Progenitor cell of endocrine pancreas (in vitro differentiated cells): Measurements from ENCODE around the gene TTLL4. TPM values are rescaled to one million over a fixed set of nuclear protein-coding genes. Genes with fewer than 3 reads are reported as not detected.
A peak's percentile ranks its signal among the peaks of the same experiment; 100 is the strongest.

ENCODE experiments used
- DNase-seq: peaks from one replicate; pipeline ENCODE4 v3.0.0; 2021; ENCODE audit warnings: low spot score; ENCODE audit not compliant: unreplicated experiment
- H3K27ac Mint-ChIP-seq: 2 replicates; pipeline ENCODE4 v1.8.0; 2021; ENCODE audit warnings: mild to moderate bottlenecking, moderate library complexity, mixed read lengths
- H3K27me3 Mint-ChIP-seq: 2 replicates; pipeline ENCODE4 v1.8.0; 2021; ENCODE audit warnings: mixed read lengths
- H3K36me3 Mint-ChIP-seq: 2 replicates; pipeline ENCODE4 v1.8.0; 2022; ENCODE audit warnings: mixed read lengths; ENCODE audit not compliant: insufficient read depth
- H3K4me1 Mint-ChIP-seq: 2 replicates; pipeline ENCODE4 v1.8.0; 2021; ENCODE audit warnings: low read depth, mixed read lengths
- H3K4me3 Mint-ChIP-seq: 2 replicates; pipeline ENCODE4 v1.8.0; 2021; ENCODE audit warnings: low read depth, mild to moderate bottlenecking, moderate library complexity, mixed read lengths
- H3K9me3 Mint-ChIP-seq: 2 replicates; pipeline ENCODE4 v1.8.0; 2021; ENCODE audit warnings: low read depth, mixed read lengths
- total RNA-seq: library from RNA; stranded (reverse); gene quantifications from 2 replicates; pipeline ENCODE4 v1.2.1, GENCODE V29; 2021
- TF ChIP-seq, protein P1 (sequence below): fragments of 200-600 bp; sonication (generic); IDR thresholded peaks from one replicate; pipeline ENCODE4 v1.5.0; 2021; ENCODE audit warnings: antibody characterized with exemption, mild to moderate bottlenecking; ENCODE audit not compliant: unreplicated experiment

TTLL4 gene
- total RNA-seq, 1 donor from 2014 or later, result 93.4 TPM

DNA sequence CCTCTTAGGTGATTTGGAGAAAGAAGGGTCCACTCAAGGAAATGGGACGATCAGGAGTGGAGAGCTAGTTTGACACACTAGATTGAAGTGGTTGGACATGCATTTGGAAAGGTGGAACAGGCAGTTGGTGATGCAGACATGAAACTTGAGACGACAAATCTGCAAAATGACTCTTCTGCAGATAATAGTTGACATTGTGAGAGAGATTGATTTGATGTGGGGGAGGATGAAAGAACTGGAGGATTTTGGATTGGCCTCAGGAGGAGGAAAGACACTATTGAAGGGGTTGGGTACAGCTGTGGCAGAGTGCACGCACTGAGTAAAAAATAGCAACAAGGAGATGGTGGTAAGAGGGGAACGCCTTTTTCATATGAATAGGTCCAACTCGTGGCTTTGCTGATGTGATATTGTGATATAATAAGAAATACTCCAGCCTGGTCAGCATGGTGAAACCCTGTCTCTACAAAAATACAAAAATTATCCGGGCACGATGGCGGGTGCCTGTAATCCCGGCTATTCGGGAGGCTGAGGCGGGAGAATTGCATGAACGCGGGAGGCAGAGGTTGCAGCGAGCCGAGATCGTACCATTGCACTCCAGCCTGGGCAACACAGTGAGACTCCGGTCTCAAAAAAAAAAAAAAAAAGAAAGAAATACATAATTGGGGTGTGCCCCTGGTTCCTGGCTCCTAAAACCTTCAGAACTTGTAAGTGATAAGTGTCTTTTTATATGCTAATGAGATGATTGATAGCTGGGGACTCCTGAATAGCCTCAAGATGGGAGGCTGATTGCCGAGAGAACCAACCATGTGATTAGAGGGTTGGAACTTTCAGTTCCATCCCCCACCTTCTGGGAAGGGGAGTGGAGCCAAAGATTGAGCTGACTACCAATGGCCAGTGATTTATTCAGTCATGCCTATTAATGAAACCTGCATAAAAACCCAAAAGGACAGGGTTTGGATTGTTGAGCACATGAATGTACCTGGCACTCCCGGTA is 9.7 kb downstream of the TTLL4 start:
- Mint-ChIP-seq H3K4me1 (peaks cover 29% of the 10 kb centered on the region), H3K27ac (peak overlapping the region; percentile 5), H3K27me3 (no peaks in the 10 kb centered on the region), H3K4me3 (no peak overlapping the region), H3K9me3 (no peaks in the 10 kb centered on the region), H3K36me3 (peaks cover 12% of the 10 kb centered on the region)
- TF ChIP-seq, protein P1, sequence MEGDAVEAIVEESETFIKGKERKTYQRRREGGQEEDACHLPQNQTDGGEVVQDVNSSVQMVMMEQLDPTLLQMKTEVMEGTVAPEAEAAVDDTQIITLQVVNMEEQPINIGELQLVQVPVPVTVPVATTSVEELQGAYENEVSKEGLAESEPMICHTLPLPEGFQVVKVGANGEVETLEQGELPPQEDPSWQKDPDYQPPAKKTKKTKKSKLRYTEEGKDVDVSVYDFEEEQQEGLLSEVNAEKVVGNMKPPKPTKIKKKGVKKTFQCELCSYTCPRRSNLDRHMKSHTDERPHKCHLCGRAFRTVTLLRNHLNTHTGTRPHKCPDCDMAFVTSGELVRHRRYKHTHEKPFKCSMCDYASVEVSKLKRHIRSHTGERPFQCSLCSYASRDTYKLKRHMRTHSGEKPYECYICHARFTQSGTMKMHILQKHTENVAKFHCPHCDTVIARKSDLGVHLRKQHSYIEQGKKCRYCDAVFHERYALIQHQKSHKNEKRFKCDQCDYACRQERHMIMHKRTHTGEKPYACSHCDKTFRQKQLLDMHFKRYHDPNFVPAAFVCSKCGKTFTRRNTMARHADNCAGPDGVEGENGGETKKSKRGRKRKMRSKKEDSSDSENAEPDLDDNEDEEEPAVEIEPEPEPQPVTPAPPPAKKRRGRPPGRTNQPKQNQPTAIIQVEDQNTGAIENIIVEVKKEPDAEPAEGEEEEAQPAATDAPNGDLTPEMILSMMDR, result no peak
- DNase-seq, result no peak

DNA sequence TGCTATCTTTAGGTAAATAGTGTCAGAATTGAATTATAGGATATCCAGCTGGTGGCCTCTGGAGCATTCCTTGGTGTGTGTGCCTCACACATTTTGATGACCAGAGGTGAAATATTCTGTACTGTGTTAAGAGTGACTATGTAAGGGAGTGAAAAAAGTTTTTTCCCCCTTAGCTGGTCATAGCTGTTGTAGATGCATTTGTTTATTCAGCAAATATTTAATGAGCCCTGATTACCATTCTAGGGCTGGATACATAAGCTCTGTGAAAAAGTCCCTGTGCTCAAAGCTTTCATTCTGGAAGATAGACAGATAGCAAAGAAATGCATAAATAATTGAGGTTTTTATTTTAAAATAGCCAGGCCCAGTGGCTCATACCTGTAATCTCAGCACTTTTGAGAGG is 10.9 kb downstream of the TTLL4 start:
- H3K4me1 Mint-ChIP-seq, result peaks cover 29% of the 10 kb centered on the region
- peak overlapping the region; percentile 50 for H3K27ac Mint-ChIP-seq
- H3K4me3 Mint-ChIP-seq, result no peak overlapping the region
- H3K36me3 Mint-ChIP-seq, result peaks cover 18% of the 10 kb centered on the region
- DNase-seq, result no peak
- peaks cover 6% of the 10 kb centered on the region for H3K9me3 Mint-ChIP-seq
- TF ChIP-seq, protein P1, result no peak
- H3K27me3 Mint-ChIP-seq, result no peaks in the 10 kb centered on the region

DNA sequence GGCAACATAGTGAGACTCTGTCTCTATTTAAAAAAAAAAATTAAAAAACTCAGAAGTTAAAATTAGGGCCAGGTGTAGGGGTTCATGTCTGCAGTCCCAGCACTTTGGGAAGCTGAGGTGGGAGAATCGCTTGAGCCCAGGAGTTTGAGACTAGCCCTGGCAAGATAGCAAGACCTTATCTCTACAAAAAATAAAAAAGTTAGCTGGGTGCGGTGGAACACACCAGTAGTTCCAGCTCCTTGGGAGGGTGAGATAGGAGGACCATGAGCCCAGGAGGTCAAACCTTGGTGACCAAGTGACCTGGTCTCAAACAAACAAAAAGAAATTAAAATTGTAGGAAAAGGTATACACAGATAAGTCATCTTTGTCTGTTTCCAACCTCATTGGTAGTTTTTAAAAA is 11.3 kb downstream of the TTLL4 start:
- Mint-ChIP-seq H3K4me3 (no peak overlapping the region), H3K4me1 (peaks cover 29% of the 10 kb centered on the region), H3K27ac (peak overlapping the region; percentile 50), H3K27me3 (no peaks in the 10 kb centered on the region), H3K36me3 (peaks cover 18% of the 10 kb centered on the region), H3K9me3 (peaks cover 6% of the 10 kb centered on the region)
- TF ChIP-seq, protein P1, result no peak
- DNase-seq, result no peak

DNA sequence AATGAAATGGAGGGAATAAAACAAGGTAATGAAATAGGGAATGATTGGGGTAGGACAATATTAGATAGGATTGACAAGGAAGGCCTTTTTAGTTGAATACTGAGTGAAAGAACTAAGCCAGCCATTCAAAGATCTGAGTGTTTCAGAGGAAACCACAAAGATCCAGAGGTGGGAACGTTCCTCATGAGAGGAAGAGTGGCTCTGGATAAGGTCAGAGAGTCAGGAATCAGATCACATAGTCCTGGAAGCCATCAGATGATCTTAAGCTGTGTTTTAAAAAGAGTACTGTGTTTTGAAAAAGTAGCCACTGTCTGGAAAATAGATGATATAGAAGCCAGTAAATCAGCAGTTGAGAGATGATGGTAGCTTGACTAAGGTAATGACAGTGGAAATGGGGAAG is 11.8 kb downstream of the TTLL4 start:
- DNase-seq, result no peak
- Mint-ChIP-seq H3K4me3 (no peak overlapping the region), H3K4me1 (peaks cover 29% of the 10 kb centered on the region), H3K27ac (peak overlapping the region; percentile 2), H3K9me3 (peaks cover 6% of the 10 kb centered on the region), H3K36me3 (peaks cover 21% of the 10 kb centered on the region), H3K27me3 (no peaks in the 10 kb centered on the region)
- TF ChIP-seq, protein P1, result no peak

DNA sequence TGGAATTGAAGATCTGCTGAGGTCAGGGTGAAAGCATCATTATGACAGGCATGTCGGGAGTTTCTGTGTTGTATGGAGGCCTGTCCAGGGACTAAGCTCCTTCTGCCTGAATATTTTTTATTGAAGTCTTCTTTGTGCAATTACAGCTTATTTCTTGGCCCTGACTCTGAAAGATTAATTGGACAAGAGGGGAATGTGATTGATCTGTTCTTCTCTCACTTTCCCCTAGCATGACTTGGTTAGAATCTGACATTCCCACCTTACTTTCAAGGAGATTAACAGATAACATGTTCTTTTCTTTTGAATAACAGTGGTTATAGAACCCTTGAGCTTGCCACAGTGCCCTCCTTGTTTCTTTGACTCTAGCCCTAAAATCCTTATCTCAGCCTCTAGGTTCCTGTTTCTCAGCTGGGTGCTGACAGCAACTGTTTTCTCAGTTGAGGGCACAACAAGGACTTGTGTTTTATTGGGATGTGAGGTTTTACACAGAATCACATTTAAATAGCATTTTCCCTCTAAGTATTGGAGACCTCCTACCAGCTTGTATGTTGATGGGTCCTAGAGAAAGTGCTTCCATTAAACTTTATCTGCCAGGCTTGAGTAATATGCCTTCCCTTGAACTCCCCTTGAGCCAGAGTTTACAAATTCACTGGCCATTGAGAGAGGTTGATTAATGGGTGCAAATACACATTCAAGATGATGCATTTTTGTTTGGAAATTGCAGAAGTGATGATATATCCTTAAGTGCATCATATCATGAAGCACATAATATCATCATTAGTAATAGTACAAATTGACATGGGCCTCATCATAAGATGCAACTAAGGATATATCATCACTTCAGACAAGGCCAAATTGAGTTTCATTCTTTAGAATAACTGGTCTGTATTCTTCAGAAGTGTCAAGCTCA is 12.5 kb downstream of the TTLL4 start:
- no peaks in the 10 kb centered on the region for H3K27me3 Mint-ChIP-seq
- H3K36me3 Mint-ChIP-seq, result peaks cover 22% of the 10 kb centered on the region
- peaks cover 9% of the 10 kb centered on the region for H3K9me3 Mint-ChIP-seq
- DNase-seq, result no peak
- TF ChIP-seq, protein P1, result no peak
- H3K4me3 Mint-ChIP-seq, result no peak overlapping the region
- H3K4me1 Mint-ChIP-seq, result peaks cover 29% of the 10 kb centered on the region
- H3K27ac Mint-ChIP-seq, result no peak overlapping the region
